GM21528 (cell line): ENCODE results near the gene SCN7A.

Experiments
- ATAC-seq: cut with Tn5 transposase; IDR thresholded peaks from one replicate; pipeline ENCODE4 v1.9.1; 2021; ENCODE audit warnings: mild to moderate bottlenecking, moderate library complexity; ENCODE audit not compliant: unreplicated experiment, low FRiP score

The SCN7A gene

GRCh38 chr2:166406374-166406773, 87.7 kb downstream of the SCN7A start:
- ATAC-seq, result no peak

DNA sequence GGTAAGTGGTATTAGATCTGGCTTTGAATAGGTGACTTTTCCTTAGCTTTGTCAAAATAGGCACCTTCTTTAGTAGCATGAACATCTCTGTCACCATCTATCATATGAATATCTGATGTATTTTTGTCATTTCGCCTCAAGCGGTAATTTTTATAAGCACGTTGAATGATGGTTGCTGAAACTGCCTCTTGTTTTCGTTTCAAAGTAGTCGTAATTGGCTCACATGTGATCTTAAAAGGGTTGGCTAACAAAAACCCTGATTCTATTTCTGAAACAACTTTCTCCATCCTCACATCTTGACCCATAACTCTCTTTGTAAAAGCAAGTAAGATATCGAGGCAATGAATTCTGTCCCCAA, 88.5 kb downstream of the SCN7A start:
- no peak for ATAC-seq

- no peak for ATAC-seq
Observed at GRCh38 chr2:166404831-166405568, 89.0 kb downstream of the SCN7A start.

GRCh38 chr2:166394245-166394644, 99.8 kb downstream of the SCN7A start:
- ATAC-seq, result no peak

DNA sequence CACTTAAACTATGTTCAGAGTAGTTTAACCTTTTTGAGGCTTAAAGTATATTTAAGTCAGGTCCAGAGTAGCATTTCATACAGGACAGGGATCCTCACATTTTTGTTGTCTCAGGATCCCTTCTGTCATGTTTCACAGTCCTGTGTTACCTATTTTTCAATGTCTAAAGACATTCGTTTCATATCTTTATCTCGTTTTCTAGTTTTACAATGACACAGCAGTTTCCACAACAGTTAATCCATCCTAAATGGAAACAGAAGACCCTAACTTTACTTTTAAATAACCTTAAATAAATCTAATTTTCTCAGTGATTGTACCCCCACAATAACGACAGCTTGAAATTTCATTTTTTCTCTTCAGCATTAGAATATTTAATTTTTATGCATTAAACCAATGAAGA, 101.0 kb downstream of the SCN7A start:
- ATAC-seq, result no peak

DNA sequence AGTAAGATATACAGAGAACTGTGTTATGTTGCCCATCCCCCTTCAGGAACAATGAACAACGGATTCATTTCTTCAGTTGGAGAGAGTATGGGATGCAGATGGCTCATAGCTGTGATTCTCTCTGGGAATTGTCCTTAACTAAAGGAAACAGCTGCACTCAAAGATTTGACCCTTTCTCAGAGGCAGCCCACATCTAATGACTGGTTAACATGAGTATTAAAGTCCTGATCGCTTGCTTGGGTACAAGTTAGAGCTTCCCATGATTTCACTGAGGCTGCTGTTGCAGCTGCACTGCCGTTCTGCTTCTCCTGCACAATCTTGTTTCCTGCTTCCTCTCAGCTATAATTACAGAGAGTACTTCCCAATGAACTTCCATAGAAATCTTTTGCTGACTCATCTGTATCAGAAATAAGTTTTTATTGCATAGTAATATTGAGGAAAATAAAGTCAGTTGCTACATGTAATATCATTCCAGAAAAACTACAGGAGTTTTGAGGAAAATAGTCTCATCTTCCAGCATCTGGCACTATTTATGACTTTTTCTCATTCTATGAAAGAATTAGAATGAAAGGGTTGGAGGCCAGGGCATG, 105.5 kb downstream of the SCN7A start:
- ATAC-seq, result no peak

DNA sequence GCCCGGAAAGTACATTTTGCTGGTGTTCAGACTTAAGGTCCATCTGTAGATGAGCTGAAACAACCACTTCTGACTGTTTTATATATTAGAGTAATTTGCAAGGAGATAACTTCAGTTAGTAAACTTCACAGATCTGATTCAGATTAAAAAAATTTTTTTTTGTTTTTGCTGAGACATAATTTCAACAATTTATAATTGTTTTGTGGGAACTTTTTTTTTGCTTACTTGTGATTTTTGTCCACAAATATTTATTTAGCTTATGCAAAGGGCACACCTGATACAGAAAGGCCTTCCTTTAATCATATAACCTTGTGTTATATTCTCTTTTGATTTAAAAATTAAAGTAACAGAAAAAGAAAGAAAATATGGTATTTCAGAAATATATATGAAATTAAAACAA, 108.7 kb downstream of the SCN7A start:
- ATAC-seq, result no peak

- ATAC-seq, result no peak
Observed at GRCh38 chr2:166384774-166385173, 109.3 kb downstream of the SCN7A start.

GRCh38 chr2:166382448-166382847, 111.6 kb downstream of the SCN7A start:
- no peak for ATAC-seq

DNA sequence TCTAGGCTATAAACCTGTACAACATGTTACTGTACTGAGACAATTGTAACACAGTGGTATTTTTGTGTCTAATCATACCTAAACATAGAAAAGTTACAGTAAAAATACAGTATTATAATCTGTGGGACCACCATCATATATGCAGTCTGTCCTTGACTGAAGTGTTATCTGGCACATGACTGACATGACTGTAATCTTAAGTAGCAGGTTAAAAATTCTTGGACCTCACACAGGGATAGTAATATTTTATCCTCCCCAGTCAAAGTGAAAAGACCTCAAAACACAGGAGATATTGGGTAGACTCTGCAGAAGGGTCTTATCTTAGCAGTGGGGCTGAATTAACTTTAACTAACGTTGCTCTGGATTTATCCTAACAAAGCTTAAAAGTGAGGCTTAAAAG, 113.4 kb downstream of the SCN7A start:
- no peak for ATAC-seq

GRCh38 chr2:166376873-166377272, 117.2 kb downstream of the SCN7A start:
- no peak for ATAC-seq

DNA sequence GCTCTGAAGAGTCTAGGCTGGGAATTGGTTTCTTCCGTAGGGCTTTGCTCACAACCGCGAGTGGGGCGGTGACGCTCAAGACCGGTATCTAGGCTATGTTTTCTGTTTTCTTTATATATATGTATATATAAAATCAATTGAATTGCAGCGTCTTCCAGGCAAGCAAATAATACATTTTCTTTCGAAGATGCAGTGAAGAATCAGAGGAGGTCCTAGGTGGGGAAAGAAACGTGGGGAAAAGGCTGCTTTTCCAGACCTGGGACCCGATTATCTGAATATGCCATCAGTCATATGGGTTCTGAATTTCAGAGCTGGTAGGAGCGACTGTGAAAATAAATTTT, 117.6 kb downstream of the SCN7A start:
- ATAC-seq, result peak; percentile 11

GRCh38 chr2:166375736-166376487, 118.1 kb downstream of the SCN7A start, which contains the start of gene SCN9A:
Gene SCN9A, minus strand, starts transcription at chr2:166375944. Its CDS starts 64,188 bp downstream, at chr2:166311756.
- ATAC-seq, result peak; percentile 55

DNA sequence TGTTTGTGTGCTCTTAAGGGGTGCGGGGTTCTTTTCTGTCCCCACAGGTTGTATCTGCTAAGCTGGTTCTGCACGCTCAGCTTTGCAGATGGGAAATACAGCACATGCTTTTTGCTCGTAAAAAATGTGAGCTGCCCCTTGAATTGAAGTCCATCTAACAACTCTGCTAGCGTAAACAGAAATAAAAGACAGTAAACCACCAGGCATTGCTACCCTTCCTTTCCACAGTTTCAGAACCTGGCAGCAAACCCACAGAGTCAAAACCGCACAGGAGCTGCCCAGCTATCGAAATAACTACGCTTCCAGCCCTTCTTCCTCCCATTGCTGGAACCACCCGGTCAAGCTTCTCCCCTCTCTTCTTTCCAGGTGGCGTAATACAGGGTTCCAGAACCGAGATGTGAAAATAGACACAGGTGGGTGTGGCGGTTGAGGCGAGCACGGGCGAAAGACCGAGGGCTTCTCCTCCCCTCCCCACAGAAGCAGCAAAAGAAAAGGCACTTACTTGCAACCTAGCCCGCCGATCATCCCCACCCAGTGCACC, 118.8 kb downstream of the SCN7A start:
- ATAC-seq, result peak; percentile 51

DNA sequence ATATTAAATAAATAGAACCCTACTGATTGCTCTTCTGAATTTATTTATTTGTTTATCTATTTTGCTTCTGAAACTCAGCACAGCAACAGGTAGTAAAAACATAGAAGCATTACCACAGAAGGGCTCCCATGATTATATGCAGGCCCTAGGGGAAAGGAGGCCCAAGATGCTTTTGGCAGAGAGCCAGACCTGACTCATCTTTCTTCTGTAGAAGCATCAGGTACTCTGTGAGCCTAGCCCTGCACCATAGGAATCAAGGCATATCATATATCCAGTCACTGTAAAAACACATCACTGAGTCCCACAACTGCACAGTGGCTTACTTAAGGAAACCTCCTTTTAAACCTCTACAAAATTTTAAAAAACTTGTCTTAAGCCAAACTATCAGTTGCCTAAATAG, 120.1 kb downstream of the SCN7A start:
- ATAC-seq, result no peak

GRCh38 chr2:166373539-166373938, 120.5 kb downstream of the SCN7A start:
- no peak for ATAC-seq

DNA sequence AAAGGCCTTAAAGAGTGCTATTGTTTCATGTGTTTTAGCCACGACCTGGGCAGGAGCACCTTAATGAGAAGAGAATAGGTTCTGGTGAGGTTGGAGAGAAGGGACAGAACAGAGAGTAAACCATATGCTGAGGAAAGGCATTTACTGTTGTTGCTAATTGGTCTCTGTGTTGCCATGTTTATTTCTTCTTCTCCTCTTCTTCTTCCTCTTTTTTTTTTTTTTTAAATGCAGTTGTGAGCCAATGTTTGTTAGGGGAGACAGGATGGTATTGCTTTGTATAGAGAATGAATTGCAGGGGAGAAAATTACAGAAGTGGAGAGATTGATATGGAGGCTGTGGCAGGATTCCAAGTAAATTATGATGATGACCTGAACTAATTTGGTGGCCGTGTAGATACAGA, 120.9 kb downstream of the SCN7A start:
- no peak for ATAC-seq

GRCh38 chr2:166372046-166372445, 122.0 kb downstream of the SCN7A start:
- no peak for ATAC-seq

DNA sequence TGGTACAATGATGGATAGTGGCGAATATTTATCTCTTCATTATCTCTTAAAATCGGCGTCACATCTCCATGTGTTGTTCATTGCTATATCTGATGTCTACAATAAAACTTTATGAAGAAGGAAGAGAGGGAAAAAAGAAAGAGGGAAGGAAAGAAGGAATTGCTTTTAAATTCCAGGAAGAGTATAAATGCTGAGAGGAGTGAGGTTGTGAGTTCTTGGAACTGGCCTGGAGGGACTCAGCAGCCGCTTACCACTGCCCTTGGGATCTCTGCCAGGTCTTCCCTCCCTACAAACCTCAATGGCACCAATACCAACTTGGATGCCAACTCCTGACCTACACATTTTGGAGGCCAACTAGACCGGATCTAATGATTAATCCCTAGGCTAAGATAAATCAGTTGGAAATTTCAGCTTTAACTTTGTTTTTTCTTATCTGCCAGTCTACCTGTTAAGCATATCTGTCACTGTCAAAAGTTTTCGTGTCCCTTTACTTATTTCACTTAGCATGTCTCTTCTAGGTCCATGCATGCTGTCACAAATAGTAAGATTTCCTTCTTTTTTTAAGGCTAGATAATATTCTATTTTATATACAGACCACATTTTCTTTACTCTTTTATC, 128.1 kb downstream of the SCN7A start:
- ATAC-seq, result no peak

DNA sequence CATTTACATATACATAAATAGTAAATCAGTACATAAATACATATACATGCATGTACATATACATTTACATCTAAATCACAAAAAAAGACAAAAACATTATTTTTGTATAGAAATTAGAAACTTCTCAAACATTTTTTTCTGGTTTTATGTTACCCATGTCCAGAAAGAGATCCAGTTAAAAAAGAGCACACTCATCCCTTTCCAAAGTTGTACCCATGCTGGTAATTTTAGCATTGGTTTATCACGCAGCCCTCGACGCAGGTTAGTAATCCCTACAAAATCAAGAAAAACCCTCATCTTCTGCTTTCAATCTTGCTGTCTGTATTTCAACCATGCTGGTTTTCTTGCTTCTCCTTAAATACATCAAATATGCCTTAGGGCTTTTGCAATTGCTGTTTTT, 128.8 kb downstream of the SCN7A start:
- ATAC-seq, result no peak
